GM12801 (cell line): ENCODE data around the gene NDUFA6.

ENCODE experiments used
- CTCF ChIP-seq: IDR thresholded peaks from one replicate; pipeline ENCODE4 v1.5.1; 2011; ENCODE audit warnings: control low read depth; ENCODE audit not compliant: insufficient read length; ENCODE audit errors: extremely low read depth

The NDUFA6 gene

DNA sequence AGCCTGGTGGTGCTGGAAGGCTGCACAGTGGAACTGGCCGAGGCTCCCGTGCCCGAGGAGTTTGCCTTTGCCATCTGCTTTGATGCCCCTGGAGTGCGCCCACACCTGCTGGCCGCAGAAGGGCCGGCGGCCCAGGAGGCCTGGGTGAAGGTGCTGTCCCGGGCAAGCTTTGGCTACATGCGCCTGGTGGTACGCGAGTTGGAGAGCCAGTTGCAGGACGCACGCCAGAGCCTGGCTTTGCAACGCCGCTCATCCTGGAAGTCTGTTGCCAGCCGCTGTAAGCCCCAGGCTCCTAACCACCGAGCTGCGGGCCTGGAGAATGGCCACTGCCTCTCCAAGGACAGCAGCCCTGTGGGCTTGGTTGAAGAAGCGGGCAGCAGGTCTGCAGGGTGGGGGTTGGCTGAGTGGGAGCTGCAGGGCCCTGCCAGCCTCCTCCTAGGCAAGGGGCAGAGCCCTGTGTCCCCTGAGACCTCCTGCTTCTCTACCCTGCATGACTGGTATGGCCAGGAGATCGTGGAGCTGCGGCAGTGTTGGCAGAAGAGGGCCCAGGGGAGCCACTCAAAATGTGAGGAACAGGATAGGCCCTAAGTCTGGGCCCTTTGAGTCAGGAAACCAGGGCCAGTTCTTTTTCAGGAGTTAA lies 13.0 kb downstream of the NDUFA6 start:
- no peak for TF ChIP-seq CTCF

- TF ChIP-seq CTCF: no peak
These were observed 13.6 kb downstream of the NDUFA6 start for GRCh38 chr22:42076764-42077485.

- no peak for TF ChIP-seq CTCF
These were observed 15.5 kb downstream of the NDUFA6 start for GRCh38 chr22:42074846-42075676.

DNA sequence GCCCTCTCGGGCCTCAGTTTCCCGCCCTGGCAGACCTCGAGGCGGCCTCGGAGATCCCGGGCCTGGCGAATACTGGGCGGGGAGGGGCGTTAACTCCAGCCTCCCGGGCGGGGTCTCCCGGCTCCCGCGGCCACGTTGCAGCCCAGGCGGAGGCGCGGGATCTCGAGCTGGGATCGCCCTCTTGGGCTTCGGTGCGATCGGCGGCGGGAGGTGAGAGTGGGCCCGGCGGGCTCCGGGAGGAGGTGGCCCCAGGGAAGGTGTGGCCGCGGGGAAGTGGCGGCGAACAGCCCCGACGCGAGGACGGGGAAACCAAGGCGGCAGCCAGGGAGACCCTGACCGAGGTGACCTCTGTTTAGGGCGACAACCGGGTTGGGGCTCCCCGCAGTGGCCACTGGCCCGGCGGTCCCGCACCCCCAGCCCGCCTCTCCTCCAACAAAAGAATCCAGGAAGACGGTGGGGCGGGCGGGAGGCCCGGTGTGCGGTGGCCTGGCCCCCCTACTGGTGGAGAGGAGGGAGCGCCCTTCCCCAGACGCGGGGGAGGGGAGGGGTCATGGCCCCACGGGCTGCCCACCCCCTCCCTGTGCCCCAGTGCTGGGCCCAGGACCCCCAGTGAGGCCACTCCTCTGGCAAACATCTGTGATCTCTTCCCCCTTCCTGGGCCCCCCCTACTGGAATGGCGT lies 16.3 kb downstream of the NDUFA6 start, which contains the start of gene PHETA2:
Gene PHETA2 (plus strand): TSS at position 117 of the 680 bp plus-strand sequence. CDS start 3,046 bp downstream, outside the sequence.
- no peak for TF ChIP-seq CTCF

- TF ChIP-seq CTCF: no peak
These were observed 16.9 kb downstream of the NDUFA6 start for GRCh38 chr22:42073621-42074041.

DNA sequence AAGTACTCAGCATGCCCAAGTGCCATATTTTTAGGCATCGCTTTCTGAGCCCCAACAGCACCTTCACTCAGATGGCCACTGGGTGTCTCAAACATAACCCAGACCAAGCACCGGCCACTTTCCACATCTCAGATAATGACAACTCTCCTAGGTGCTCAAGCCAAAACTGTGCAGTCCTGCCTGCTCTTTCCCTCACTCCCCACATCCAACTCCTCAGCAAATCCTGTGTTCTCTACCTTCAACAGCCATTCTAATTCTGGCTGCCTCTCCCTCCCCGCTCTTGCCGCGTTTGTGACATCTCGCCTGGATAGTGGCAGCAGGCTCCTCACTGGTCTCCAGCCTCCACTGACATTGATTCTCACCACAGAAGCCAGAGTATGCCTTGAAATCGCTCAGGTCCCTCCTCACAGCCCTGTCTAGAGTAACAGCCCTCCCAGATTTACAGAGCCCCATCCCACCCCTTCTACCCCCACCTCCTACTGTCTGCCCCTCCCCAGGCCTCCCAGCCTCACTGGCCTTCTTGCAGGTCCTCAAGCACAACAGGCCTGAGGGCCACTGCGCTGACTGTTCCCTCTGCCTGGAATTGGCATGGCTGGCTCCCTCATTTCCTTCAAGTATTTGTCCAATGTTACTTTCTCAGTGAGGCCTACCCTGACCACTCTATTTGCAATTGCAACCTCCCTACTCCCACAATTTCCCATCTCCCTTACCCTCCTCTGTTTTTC lies 17.8 kb downstream of the NDUFA6 start:
- no peak for TF ChIP-seq CTCF
